ENCODE measurements around the gene CHRNA10.

- TF ChIP-seq, protein P1, sequence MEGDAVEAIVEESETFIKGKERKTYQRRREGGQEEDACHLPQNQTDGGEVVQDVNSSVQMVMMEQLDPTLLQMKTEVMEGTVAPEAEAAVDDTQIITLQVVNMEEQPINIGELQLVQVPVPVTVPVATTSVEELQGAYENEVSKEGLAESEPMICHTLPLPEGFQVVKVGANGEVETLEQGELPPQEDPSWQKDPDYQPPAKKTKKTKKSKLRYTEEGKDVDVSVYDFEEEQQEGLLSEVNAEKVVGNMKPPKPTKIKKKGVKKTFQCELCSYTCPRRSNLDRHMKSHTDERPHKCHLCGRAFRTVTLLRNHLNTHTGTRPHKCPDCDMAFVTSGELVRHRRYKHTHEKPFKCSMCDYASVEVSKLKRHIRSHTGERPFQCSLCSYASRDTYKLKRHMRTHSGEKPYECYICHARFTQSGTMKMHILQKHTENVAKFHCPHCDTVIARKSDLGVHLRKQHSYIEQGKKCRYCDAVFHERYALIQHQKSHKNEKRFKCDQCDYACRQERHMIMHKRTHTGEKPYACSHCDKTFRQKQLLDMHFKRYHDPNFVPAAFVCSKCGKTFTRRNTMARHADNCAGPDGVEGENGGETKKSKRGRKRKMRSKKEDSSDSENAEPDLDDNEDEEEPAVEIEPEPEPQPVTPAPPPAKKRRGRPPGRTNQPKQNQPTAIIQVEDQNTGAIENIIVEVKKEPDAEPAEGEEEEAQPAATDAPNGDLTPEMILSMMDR (IDR thresholded peaks at IDR 0.05) = no peak
- TF ChIP-seq POLR2AphosphoS5 (IDR thresholded peaks at IDR 0.05; ENCODE audit: low read depth, low read length) = no peak
- no peak for TF ChIP-seq TCF7L2 (IDR thresholded peaks at IDR 0.05; ENCODE audit: low read depth, low read length)
- no peak for TF ChIP-seq REST (IDR thresholded peaks at IDR 0.05; ENCODE audit: insufficient read depth in 1 of 2, low read depth in 2 of 2, low read length in 1 of 2)
- no peak for TF ChIP-seq SIN3A (IDR thresholded peaks at IDR 0.05; ENCODE audit: borderline replicate concordance, insufficient read depth, low read depth, low read length)
Observed at GRCh38 chr11:3685923-3686322, 14.7 kb upstream of the CHRNA10 start.

Data from Panc1 (cell line).